HG02763 (cell line): Measurements from ENCODE around the gene MBP.

Experiments
- ATAC-seq: cut with Tn5 transposase; IDR thresholded peaks from one replicate; pipeline ENCODE4 v1.9.1; 2021; ENCODE audit warnings: mild to moderate bottlenecking, moderate library complexity; ENCODE audit not compliant: unreplicated experiment

The MBP gene

GRCh38 chr18:77053616-77054287 is 78.8 kb downstream of the MBP start:
- no peak for ATAC-seq

GRCh38 chr18:77052983-77053309 is 79.6 kb downstream of the MBP start:
- ATAC-seq = no peak

- no peak for ATAC-seq
Measured at GRCh38 chr18:77052297-77052982, 80.1 kb downstream of the MBP start.

GRCh38 chr18:77051581-77052296 is 80.8 kb downstream of the MBP start:
- no peak for ATAC-seq

GRCh38 chr18:77049938-77050337 is 82.6 kb downstream of the MBP start:
- no peak for ATAC-seq

- ATAC-seq = no peak
Measured at GRCh38 chr18:77047803-77048419, 84.7 kb downstream of the MBP start.

DNA sequence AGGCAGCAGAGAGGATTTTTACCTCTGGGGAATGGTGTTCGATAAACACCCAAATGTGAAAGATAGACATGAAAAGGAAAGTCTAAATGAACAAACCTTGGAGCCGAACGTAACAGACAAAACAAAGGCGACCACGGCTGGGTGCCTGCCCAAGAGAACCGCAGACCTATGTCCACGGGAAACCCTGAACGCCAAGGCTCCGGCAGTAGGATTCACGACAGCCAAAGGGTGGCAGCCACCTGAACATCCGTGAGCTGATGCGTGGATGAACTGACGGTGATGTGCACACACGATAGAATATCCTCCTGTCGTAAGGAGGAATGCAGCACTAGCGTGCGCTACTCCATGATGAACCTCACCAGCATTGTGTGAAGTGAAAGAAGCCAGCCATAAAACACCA is 85.6 kb downstream of the MBP start:
- no peak for ATAC-seq

DNA sequence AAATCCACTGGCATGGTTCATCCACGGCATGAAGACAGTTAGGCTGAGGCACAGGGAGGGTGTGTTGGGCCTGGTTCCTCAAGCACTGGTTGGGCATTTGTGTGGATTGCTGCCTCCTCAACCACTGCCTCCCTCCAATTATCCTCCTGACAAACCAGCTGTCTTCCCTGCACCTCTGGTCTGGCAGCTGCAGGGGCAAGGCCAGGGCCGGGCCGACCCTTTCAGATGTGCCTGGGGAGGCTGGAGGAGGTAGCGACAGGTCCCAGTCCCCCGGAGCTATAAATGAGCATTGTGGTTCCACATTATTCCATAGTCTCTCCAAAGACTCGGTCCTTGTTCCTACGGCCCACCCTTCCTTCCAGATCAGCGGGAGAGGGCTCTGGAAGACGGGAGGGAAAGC is 86.2 kb downstream of the MBP start:
- ATAC-seq = no peak

DNA sequence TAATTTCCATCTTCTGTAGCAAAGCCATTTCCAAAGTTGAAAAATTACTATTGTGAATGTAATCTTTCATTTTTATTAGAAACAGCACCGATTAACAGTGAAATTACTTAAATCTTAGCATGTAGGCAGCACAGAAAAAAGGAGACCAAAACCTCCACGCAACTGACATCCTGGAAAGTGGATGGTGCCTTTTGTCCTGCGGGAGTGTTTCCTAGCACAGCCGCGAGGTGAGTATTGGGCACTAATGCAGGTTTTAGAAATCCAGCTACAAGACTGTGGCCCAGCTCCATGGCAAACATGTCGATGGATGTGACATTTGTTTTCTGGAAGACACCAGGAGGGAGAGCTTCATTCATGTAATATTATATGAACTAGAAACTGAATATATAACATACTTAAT is 86.9 kb downstream of the MBP start:
- no peak for ATAC-seq

DNA sequence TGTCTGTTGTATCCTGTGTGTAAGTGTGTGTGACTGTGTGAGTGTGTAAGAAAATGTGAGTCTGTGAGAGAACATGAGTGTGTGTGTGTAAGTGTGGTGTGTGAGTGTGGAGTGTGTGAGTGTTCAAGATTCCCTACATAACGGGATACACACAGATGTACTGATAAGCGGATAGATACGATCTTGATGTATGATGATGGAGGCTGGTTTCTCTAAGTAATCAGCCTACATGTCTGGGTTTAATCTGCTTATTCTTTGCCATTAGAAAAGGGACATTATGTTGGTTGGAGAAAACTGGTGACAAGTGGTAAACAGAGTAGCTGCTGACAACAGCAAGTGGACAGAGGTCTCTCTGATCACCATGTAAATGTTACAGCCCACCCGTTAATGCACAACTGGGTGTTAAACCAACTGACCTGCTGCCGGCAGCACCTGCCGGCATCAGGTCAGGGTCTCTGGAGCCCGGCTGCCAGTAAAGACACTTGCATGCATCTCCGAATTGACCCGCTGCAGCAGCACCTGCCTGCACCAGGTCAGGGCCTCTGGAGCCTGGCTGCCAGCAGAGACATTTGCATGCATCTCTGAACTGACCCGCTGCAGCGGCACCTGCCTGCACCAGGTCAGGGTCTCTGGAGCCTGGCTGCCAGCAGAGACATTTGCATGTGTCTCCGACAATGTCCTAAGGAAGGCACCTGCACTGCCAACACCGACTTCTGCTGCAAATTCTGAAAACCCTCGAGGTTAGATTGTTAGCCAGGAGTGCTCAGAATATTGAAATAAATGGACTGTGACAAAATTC is 87.5 kb downstream of the MBP start:
- ATAC-seq = peak; percentile 88

DNA sequence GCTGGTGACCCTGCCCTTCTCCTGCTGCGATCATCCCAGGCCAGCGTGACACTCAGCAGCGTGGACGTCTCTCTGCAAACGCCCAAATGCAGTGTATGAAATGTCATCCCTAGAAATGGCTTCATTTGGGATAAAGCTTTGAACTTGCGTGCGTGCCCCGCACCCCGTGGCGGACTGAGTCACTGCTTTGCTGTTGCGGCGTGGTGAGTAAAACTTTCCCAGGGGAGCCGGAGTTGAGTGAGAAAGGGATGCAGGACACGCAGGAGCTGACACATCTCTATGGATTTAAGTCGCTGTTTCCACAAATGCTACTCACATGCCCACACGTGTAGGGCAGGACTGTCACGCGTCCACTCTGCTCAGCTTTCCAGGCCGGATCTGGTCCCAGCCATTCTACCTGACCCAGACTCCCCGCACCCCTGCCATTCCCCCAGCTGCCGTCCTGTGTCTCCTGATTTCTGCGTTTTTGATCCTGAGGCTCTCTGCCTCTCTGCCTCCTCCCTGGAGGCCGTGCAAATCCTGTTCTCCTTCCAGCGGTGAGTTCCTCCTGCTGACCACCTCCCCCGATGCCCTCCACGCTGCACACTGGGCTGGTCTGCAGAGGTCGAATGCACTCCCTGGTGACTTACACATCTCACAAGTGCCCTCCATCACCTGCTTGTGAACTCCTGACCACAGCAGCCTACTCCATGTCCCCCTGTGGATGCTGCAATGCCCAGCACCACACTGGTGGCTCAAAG is 88.9 kb downstream of the MBP start:
- no peak for ATAC-seq

- ATAC-seq = no peak
Measured at GRCh38 chr18:77042583-77042982, 90.0 kb downstream of the MBP start.

- no peak for ATAC-seq
Measured at GRCh38 chr18:77039196-77040130, 93.1 kb downstream of the MBP start.

DNA sequence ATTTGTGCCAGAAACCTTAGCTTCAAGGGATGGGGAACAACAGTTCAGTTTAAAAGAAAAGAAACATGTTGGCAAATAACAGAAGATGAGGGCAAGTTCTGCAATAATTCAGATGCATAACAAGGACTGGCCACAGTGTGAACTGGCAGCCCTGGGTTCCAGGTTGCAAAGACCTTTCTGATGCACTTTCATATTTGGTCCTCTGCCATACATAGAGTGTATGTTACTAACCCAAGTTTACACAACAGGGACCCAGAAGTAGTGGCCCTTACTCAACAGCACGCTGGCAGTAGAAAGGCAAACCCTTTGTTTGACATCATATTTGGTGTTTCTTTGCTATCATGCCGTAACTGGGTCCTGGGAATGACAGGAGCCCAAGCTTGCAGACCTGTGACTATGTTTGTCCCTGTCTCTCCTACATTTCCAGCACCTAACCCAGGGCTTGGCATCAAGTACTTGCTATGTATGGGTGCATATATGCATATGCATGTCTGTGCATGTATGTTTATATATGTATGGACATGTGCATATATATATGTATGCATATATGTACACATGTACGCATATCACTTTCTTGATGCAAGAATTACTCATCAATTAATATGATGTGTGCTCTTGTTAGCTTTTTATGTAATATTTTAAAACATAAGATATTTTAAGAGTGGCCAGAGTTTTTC is 94.3 kb downstream of the MBP start:
- no peak for ATAC-seq

DNA sequence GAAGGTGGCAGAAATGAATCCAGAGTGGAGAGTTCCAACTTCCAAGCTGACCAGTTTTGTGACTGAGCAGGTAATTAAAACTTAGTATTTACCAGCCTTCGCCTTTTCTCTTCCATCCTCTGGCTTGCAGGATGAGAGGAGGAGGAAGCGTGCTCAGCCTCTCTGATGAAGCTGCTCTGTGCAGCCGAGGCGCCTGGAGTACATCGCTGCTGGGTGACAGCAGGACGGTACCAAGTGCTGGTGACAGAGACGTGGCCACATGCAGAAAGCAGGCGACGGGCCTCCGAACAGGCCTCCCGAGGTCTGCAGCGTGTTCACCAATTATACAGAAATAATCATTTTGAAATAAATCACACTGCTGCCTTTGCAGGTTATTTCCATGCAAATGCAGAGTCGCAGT is 95.0 kb downstream of the MBP start:
- no peak for ATAC-seq

- no peak for ATAC-seq
Measured at GRCh38 chr18:77035380-77036187, 97.0 kb downstream of the MBP start.

GRCh38 chr18:77033575-77033974 is 99.0 kb downstream of the MBP start:
- ATAC-seq = no peak

DNA sequence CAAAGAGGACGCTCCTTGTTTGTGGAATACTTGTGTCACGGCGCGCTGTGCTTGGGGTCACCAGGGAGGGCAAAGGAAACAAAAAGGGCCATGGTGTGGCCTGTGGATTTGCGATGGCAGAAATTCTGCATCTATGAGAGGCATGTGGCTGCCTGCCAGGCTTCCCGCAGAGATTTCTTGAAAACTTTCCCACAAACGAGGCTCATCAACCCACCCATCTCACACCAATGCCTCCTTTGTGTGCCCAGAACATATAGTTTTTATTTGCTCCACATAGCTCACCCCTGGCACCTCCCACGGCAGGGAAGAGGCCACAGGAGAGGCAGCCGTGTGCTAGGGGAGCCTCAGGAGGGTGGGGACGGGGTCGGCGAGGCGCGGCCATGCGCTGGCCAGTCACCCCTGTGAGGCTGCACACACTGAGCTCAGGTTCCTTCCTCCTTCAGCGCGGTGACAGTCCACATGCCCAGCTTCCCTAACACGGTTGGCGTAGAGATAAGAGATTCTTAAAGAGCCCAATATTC is 100.3 kb downstream of the MBP start:
- ATAC-seq = no peak
